Measurements from ENCODE around the gene CPNE8. TPM values are rescaled to one million over a fixed set of nuclear protein-coding genes. Genes with fewer than 3 reads are reported as not detected.

Gene CPNE8
- total and polyA plus RNA-seq, 2 donors (not counting 1 experiment from before 2014, with no cell fraction given), result 1.5 to 1.6 TPM

DNA sequence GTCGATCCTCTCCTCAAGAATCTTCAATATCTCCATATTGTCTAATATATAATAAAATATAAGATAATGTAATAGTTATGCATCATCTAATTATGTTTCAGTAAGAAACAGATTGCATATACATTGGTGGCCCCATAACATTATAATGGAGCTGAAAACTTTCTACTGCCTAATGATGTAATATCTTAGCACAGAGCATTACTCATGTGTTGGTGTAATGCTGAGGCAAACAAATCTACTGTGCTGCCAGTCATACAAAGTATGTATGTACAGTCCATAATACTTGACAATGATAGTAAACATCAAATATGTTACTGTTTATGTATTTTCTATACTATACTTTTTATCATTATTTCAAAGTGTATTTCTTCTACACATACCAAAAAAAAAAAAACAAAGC is 128.7 kb downstream of the CPNE8 start:
- peaks cover 9% of the 10 kb centered on the region for H3K4me1 Mint-ChIP-seq
- intact Hi-C loops (cut with micrococcal nuclease), result no loop called here
- no peak overlapping the region for H3K27ac Mint-ChIP-seq

DNA sequence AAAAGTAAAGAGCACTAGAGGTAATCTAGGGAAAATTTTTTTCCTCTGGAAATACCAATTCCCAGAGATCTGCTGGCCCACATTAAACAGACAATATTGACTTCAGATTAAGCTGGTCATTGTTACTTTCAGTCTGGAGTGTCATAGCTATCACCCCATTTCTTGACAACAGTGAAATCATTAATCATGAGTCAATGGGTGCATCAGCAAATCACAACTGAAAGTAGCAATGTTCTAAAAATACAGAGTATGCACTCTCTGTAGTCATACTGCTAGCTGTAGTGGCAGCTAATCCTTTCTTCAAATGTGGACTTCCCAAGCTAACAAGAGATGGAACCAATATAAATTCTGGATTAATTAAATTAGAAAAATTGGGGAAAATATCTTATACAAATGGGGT is 129.9 kb downstream of the CPNE8 start:
- Mint-ChIP-seq H3K27ac (no peak overlapping the region), H3K4me3 (no peak overlapping the region), H3K9me3 (ENCODE audit: insufficient read depth) (peaks cover 6% of the 10 kb centered on the region), H3K27me3 (no peaks in the 10 kb centered on the region), H3K4me1 (peaks cover 10% of the 10 kb centered on the region)
- Histone ChIP-seq H4K20me1 (ENCODE audit: control insufficient read depth, insufficient read depth, low read length, poor library complexity, severe bottlenecking) (no peaks in the 10 kb centered on the region), H3K4me2 (replicated peaks; ENCODE audit: low read depth, low read length, poor library complexity, severe bottlenecking) (no peak overlapping the region), H3K27ac (ENCODE audit: low read length in 2 of 2) (no peak overlapping the region), H3K9ac (ENCODE audit: low read length) (no peak overlapping the region), H3K36me3 (replicated peaks in 1 of 2; ENCODE audit: control extremely low read depth in 1 of 2, control insufficient read depth in 1 of 2, extremely low read depth in 1 of 2, insufficient read depth in 2 of 2, low read length in 1 of 2) (no peaks in the 10 kb centered on the region), H3K79me2 (ENCODE audit: control insufficient read depth, insufficient read depth, low read length) (no peaks in the 10 kb centered on the region), H3K9me3 (ENCODE audit: control extremely low read depth in 1 of 3, control insufficient read depth in 2 of 3, insufficient read depth in 1 of 3, low read length in 2 of 3) (peaks cover 0 to 2% (median 0%) of the 10 kb centered on the region in 3 donors), H3K27me3 (replicated peaks in 1 of 4; ENCODE audit: control extremely low read depth in 1 of 4, control insufficient read depth in 3 of 4, insufficient read depth in 4 of 4, low read length in 3 of 4) (no peaks in the 10 kb centered on the region), H2AFZ (ENCODE audit: insufficient read depth, low read depth, low read length, poor library complexity, severe bottlenecking) (no peak overlapping the region), H3K4me3 (ENCODE audit: control extremely low read depth in 1 of 5, extremely low read depth in 1 of 5, insufficient read depth in 1 of 5, low read depth in 2 of 5, low read length in 4 of 5) (no peak overlapping the region), H3K4me1 (ENCODE audit: control insufficient read depth in 2 of 2, insufficient read depth in 2 of 2, low read length in 2 of 2) (peaks cover 0 to 9% of the 10 kb centered on the region in 2 donors)
- TF ChIP-seq CTCF (IDR thresholded peaks at IDR 0.05), result no peak
- TF ChIP-seq EZH2 (IDR thresholded peaks at IDR 0.05; ENCODE audit: borderline replicate concordance, insufficient read depth, low read depth, low read length, poor library complexity, severe bottlenecking), result no peak
- ChIA-PET POLR2A (no interaction called here), CTCF (no interaction called here)
- no peak for DNase-seq
- ATAC-seq (ENCODE audit: low read depth), result no peak
- intact Hi-C loops (cut with micrococcal nuclease), result no loop called here

More for the DNA sequence above, 128.7 kb downstream of the CPNE8 start:
- H3K4me2 ChIP-seq (replicated peaks; ENCODE audit: low read depth, low read length, poor library complexity, severe bottlenecking), result no peak overlapping the region
- no peak for TF ChIP-seq EZH2 (IDR thresholded peaks at IDR 0.05; ENCODE audit: borderline replicate concordance, insufficient read depth, low read depth, low read length, poor library complexity, severe bottlenecking)
- no peak for TF ChIP-seq CTCF (IDR thresholded peaks at IDR 0.05)
- H3K4me3 ChIP-seq (ENCODE audit: control extremely low read depth in 1 of 5, extremely low read depth in 1 of 5, insufficient read depth in 1 of 5, low read depth in 2 of 5, low read length in 4 of 5), result no peak overlapping the region
- no peak overlapping the region for H3K9ac ChIP-seq (ENCODE audit: low read length)
- WGBS (ENCODE audit: insufficient coverage), result no CpG with 5 or more reads among the region's 1 CpG
- Mint-ChIP-seq H3K9me3 (ENCODE audit: insufficient read depth) (peaks cover 6% of the 10 kb centered on the region), H3K4me3 (no peak overlapping the region), H3K27me3 (no peaks in the 10 kb centered on the region)
- H2AFZ ChIP-seq (ENCODE audit: insufficient read depth, low read depth, low read length, poor library complexity, severe bottlenecking), result no peak overlapping the region
- CTCF ChIA-PET, result no interaction called here
- DNase-seq (no peak), ATAC-seq (ENCODE audit: low read depth) (no peak)
- H3K27ac ChIP-seq (ENCODE audit: low read length in 2 of 2), result no peak overlapping the region
- H3K79me2 ChIP-seq (ENCODE audit: control insufficient read depth, insufficient read depth, low read length), result no peaks in the 10 kb centered on the region
- H3K4me1 ChIP-seq (ENCODE audit: control insufficient read depth in 2 of 2, insufficient read depth in 2 of 2, low read length in 2 of 2), result peaks cover 0 to 8% of the 10 kb centered on the region in 2 donors
- H4K20me1 ChIP-seq (ENCODE audit: control insufficient read depth, insufficient read depth, low read length, poor library complexity, severe bottlenecking), result no peaks in the 10 kb centered on the region
- POLR2A ChIA-PET, result no interaction called here
- no peaks in the 10 kb centered on the region for H3K27me3 ChIP-seq (replicated peaks in 1 of 4; ENCODE audit: control extremely low read depth in 1 of 4, control insufficient read depth in 3 of 4, insufficient read depth in 4 of 4, low read length in 3 of 4)
- H3K9me3 ChIP-seq (ENCODE audit: control extremely low read depth in 1 of 3, control insufficient read depth in 2 of 3, insufficient read depth in 1 of 3, low read length in 2 of 3), result peaks cover 0 to 2% (median 0%) of the 10 kb centered on the region in 3 donors
- no peaks in the 10 kb centered on the region for H3K36me3 ChIP-seq (replicated peaks in 1 of 2; ENCODE audit: control extremely low read depth in 1 of 2, control insufficient read depth in 1 of 2, extremely low read depth in 1 of 2, insufficient read depth in 2 of 2, low read length in 1 of 2)

Data from B cell (primary cell).